Left lung (tissue), 10 donors: ENCODE measurements around the gene DNAJC12. TPM values are rescaled to one million over a fixed set of nuclear protein-coding genes. Genes with fewer than 3 reads are reported as not detected.
"Not testable (repeated sequence)": the region's sequence is repeated elsewhere in the genome, so short reads cannot be mapped to it uniquely, and the experiment has no call there.

ENCODE experiments used
- ATAC-seq: fragments of 200-7000 bp; cut with Tn5 transposase; one replicate; pipeline ENCODE4 v1.9.1; 2020; ENCODE audit warnings: moderate library complexity
- DNase-seq, 4 donors: peaks; one replicate each; pipeline ENCODE4 v3.0.0-alpha.2; 2013 to 2020
- H3K27ac ChIP-seq, 2 donors: fragments of 200-600 bp; sonication (generic) in 1 of 2; one replicate each; pipeline versions ENCODE4 v1.5.0 to v1.8.0; 2020 to 2021
- H3K27me3 ChIP-seq, 2 donors: fragments of 200-600 bp; sonication (generic) in 1 of 2; one replicate each; pipeline versions ENCODE4 v1.5.0 to v1.8.0; 2020 to 2021
- H3K36me3 ChIP-seq, 2 donors: fragments of 200-600 bp; sonication (generic) in 1 of 2; one replicate each; pipeline versions ENCODE4 v1.5.0 to v1.8.0; 2020 to 2021
- H3K4me1 ChIP-seq, 2 donors: fragments of 200-600 bp; one replicate each; pipeline ENCODE4 v1.8.0; 2021
- H3K4me3 ChIP-seq, 2 donors: fragments of 200-600 bp; sonication (generic) in 1 of 2; one replicate each; pipeline versions ENCODE4 v1.5.0 to v1.8.0; 2020 to 2021; ENCODE audit warnings: mild to moderate bottlenecking in 1 of 2
- H3K9me3 ChIP-seq, 2 donors: fragments of 200-600 bp; sonication (generic) in 1 of 2; one replicate each; pipeline versions ENCODE4 v1.5.0 to v1.8.0; 2020 to 2021
- CTCF ChIP-seq, 2 donors: fragments of 200-600 bp; sonication (generic) in 1 of 2; IDR thresholded peaks; one replicate each; pipeline versions ENCODE4 v1.5.0 to v1.8.0; 2021; ENCODE audit warnings: antibody characterized with exemption in 2 of 2
- intact Hi-C, 2 donors: fragments of 100-400 bp; cut with DNase I; formaldehyde crosslinking; loops; one replicate each; pipeline versions ENCODE4 v1.11.2 to v1.14.2; 2022
- polyA plus RNA-seq, 6 donors: library from polyadenylated mRNA; unstranded; fragments of 120-200 nt; gene quantifications; one replicate each; pipeline ENCODE4 v1.2.1, GENCODE V29; 2013; ENCODE audit not compliant: insufficient read length in 6 of 6
- total RNA-seq, 2 donors: library from RNA; stranded (reverse); fragmentation: NEBNext Ultra II Directional; extraction: Animal tissue kit (Norgen Biotek cat#: 25700); gene quantifications; one replicate each; pipeline ENCODE4 v1.2.1, GENCODE V29; 2021
- donor health status: DM: no; HTN: yes; CAD: no.
- donor health status: DM: no; HTN: no; CAD: no.

DNAJC12 gene
- total and polyA plus RNA-seq, 8 donors: 2.4 to 9.0 (median 7.4) TPM

GRCh38 chr10:67764012-67764822 lies 73.8 kb downstream of the DNAJC12 start:
- intact Hi-C loops: no loop called here
- Histone ChIP-seq H3K4me3 (peak overlapping the region; percentile 60 to 67), H3K27ac (peak overlapping the region; percentile 92 to 97), H3K4me1 (peaks cover 5 to 11% of the 10 kb centered on the region in 2 donors), H3K9me3 (no peaks in the 10 kb centered on the region), H3K36me3 (no peaks in the 10 kb centered on the region), H3K27me3 (no peaks in the 10 kb centered on the region)
- TF ChIP-seq CTCF (IDR thresholded peaks at IDR 0.05): no peak
- DNase-seq (peak; percentile 91 to 98 (median 94)), ATAC-seq (peak; percentile 93)

GRCh38 chr10:67763499-67764011 lies 74.4 kb downstream of the DNAJC12 start:
- intact Hi-C loops: no loop called here
- Histone ChIP-seq H3K36me3 (no peaks in the 10 kb centered on the region), H3K27me3 (no peaks in the 10 kb centered on the region), H3K4me1 (peaks cover 5 to 11% of the 10 kb centered on the region in 2 donors), H3K9me3 (no peaks in the 10 kb centered on the region), H3K4me3 (peak overlapping the region; percentile 60 to 67), H3K27ac (peak overlapping the region; percentile 92 to 97)
- peak; percentile 74 to 88 (median 84) for DNase-seq
- peak; percentile 66 for ATAC-seq
- no peak for TF ChIP-seq CTCF (IDR thresholded peaks at IDR 0.05)

GRCh38 chr10:67762567-67762966 lies 75.4 kb downstream of the DNAJC12 start:
- intact Hi-C loops, H3K27ac ChIP-seq, H3K4me3 ChIP-seq, DNase-seq, H3K27me3 ChIP-seq, H3K9me3 ChIP-seq, ATAC-seq, H3K36me3 ChIP-seq: not testable (repeated sequence)
- peaks cover 5 to 11% of the 10 kb centered on the region in 2 donors for H3K4me1 ChIP-seq

- no peaks in the 10 kb centered on the region for H3K36me3 ChIP-seq
- no peaks in the 10 kb centered on the region for H3K9me3 ChIP-seq
- no peak overlapping the region for H3K4me3 ChIP-seq
- ATAC-seq: no peak
- no peak for DNase-seq
- no peak for TF ChIP-seq CTCF (IDR thresholded peaks at IDR 0.05)
- intact Hi-C loops: no loop called here
- H3K27ac ChIP-seq: no peak overlapping the region
- peaks cover 5 to 11% of the 10 kb centered on the region in 2 donors for H3K4me1 ChIP-seq
- no peaks in the 10 kb centered on the region for H3K27me3 ChIP-seq
Observed at GRCh38 chr10:67760272-67760671, 77.7 kb downstream of the DNAJC12 start.

Other genes starting within 250 kb of the DNAJC12 start
- 1 to 10 TPM in 1 of 2 donors, not detected in 1; 1.1 TPM for gene CTNNA3, start 142.0 kb downstream of the DNAJC12 start, total RNA-seq
- 1 to 10 TPM; 4.6 to 8.2 (median 6.8) TPM for gene CTNNA3, start 142.0 kb downstream of the DNAJC12 start, polyA plus RNA-seq
- gene SIRT1, start 46.5 kb upstream of the DNAJC12 start, total RNA-seq: 10 to 100 TPM; 17.5 to 17.8 TPM
- gene SIRT1, start 46.5 kb upstream of the DNAJC12 start, polyA plus RNA-seq: 10 to 100 TPM; 32.6 to 39.7 (median 35.0) TPM
- 10 to 100 TPM; 60.9 to 65.7 TPM for gene HERC4, start 237.1 kb upstream of the DNAJC12 start, total RNA-seq
- gene HERC4, start 237.1 kb upstream of the DNAJC12 start, polyA plus RNA-seq: 10 to 100 TPM; 51.5 to 62.9 (median 60.8) TPM